Neural cell (in vitro differentiated cells): Measurements from ENCODE around the gene PEX11A. TPM values are rescaled to one million over a fixed set of nuclear protein-coding genes. Genes with fewer than 3 reads are reported as not detected.

Source experiments
- H2AFZ ChIP-seq: fragments of 200-600, 300-800 bp; sonication (generic), shearing (Covaris generic); 2 replicates; pipeline ENCODE4 v1.6.0; 2014; ENCODE audit warnings: low read depth, mild to moderate bottlenecking, antibody characterized with exemption, low read length, moderate library complexity
- H3F3A ChIP-seq: fragments of 200-600 bp; shearing (Covaris generic); 2 replicates; pipeline ENCODE4 v1.6.1; 2016; ENCODE audit warnings: mild to moderate bottlenecking, moderate library complexity, mixed read lengths, antibody characterized with exemption, low read length; ENCODE audit not compliant: insufficient read depth, poor library complexity, severe bottlenecking
- H3K27ac ChIP-seq: fragments of 200-600, 300-800 bp; sonication (generic), shearing (Covaris generic); 2 replicates; pipeline ENCODE4 v1.5.1; 2014; ENCODE audit warnings: mild to moderate bottlenecking, low read length, moderate library complexity
- H3K27me3 ChIP-seq: fragments of 300-800, 200-600 bp; sonication (generic), shearing (Covaris generic); 2 replicates; pipeline ENCODE4 v1.6.0; 2014; ENCODE audit warnings: mild to moderate bottlenecking, low read depth, low read length, moderate library complexity; ENCODE audit not compliant: insufficient read depth
- H3K36me3 ChIP-seq: fragments of 300-800, 200-600 bp; sonication (generic), shearing (Covaris generic); 2 replicates; pipeline ENCODE4 v1.5.1; 2014; ENCODE audit warnings: mild to moderate bottlenecking, antibody characterized with exemption, low read length, moderate library complexity; ENCODE audit not compliant: insufficient read depth
- H3K4me2 ChIP-seq: fragments of 300-800, 200-600 bp; sonication (generic), shearing (Covaris generic); 2 replicates; pipeline ENCODE4 v1.6.0; 2014; ENCODE audit warnings: mild to moderate bottlenecking, low read length
- H3K4me3 ChIP-seq: fragments of 300-800, 200-600 bp; sonication (generic), shearing (Covaris generic); 2 replicates; pipeline ENCODE4 v1.5.1; 2014; ENCODE audit warnings: mild to moderate bottlenecking, low read length, moderate library complexity
- H3K79me2 ChIP-seq: fragments of 200-600 bp; shearing (Covaris generic); replicated peaks from 2 replicates; pipeline ENCODE4 v1.6.0; 2014; ENCODE audit warnings: mild to moderate bottlenecking, low read length, moderate library complexity; ENCODE audit not compliant: insufficient read depth
- H3K9ac ChIP-seq: fragments of 300-800, 200-600 bp; sonication (generic), shearing (Covaris generic); 2 replicates; pipeline ENCODE4 v1.6.1; 2016; ENCODE audit warnings: mild to moderate bottlenecking, low read length, mixed read lengths
- H3K9me2 ChIP-seq: fragments of 200-600 bp; shearing (Covaris generic); 2 replicates; pipeline ENCODE4 v1.6.1; 2016; ENCODE audit warnings: mild to moderate bottlenecking, low read length, mixed read lengths; ENCODE audit not compliant: insufficient read depth
- H3K9me3 ChIP-seq: fragments of 200-600, 300-800 bp; sonication (generic), shearing (Covaris generic); 2 replicates; pipeline ENCODE4 v1.6.1; 2016; ENCODE audit warnings: mild to moderate bottlenecking, mixed run types, low read length, moderate library complexity, mixed read lengths
- H4K20me1 ChIP-seq: fragments of 200-600 bp; shearing (Covaris generic); 2 replicates; pipeline ENCODE4 v1.6.1; 2016; ENCODE audit warnings: mild to moderate bottlenecking, mixed run types; ENCODE audit not compliant: insufficient read depth
- EP300 ChIP-seq: fragments of 450-650 bp; conservative IDR thresholded peaks from 2 replicates; pipeline ENCODE4 v1.6.1; 2014; ENCODE audit warnings: antibody characterized with exemption, mild to moderate bottlenecking, moderate library complexity; ENCODE audit not compliant: poor library complexity, severe bottlenecking
- EZH2 ChIP-seq: fragments of 200-600, 300-800 bp; shearing (Covaris generic), sonication (generic); IDR thresholded peaks from 2 replicates; pipeline ENCODE4 v1.6.1; 2014; ENCODE audit warnings: antibody characterized with exemption, low read length, borderline replicate concordance, mild to moderate bottlenecking; ENCODE audit not compliant: insufficient read depth, poor library complexity, severe bottlenecking
- MXI1 ChIP-seq: fragments of 450-650 bp; conservative IDR thresholded peaks from 2 replicates; pipeline ENCODE4 v1.6.1; 2014; ENCODE audit warnings: antibody characterized with exemption, mild to moderate bottlenecking; ENCODE audit not compliant: poor library complexity, severe bottlenecking
- POLR2AphosphoS5 ChIP-seq: IDR thresholded peaks from 2 replicates; pipeline ENCODE4 v1.6.1; 2012
- RAD21 ChIP-seq: fragments of 450-650 bp; conservative IDR thresholded peaks from 2 replicates; pipeline ENCODE4 v1.6.1; 2014; ENCODE audit warnings: antibody characterized with exemption, mild to moderate bottlenecking, moderate library complexity
- REST ChIP-seq: IDR thresholded peaks from 2 replicates; pipeline ENCODE4 v1.6.1; 2012; ENCODE audit warnings: borderline replicate concordance
- SMC3 ChIP-seq: fragments of 450-650 bp; conservative IDR thresholded peaks from 2 replicates; pipeline ENCODE4 v1.6.1; 2014; ENCODE audit warnings: antibody characterized with exemption, mild to moderate bottlenecking, moderate library complexity; ENCODE audit not compliant: poor library complexity
- TAF1 ChIP-seq: IDR thresholded peaks from 2 replicates; pipeline ENCODE4 v1.6.1; 2012; ENCODE audit warnings: low read depth
- polyA plus RNA-seq: library from polyadenylated mRNA; depleted of rRNA; stranded (reverse); fragments of >200 nt; gene quantifications from 2 replicates; pipeline ENCODE4 v1.2.3, GENCODE V29; 2014
- TF ChIP-seq, protein P1 (sequence below): fragments of 450-650 bp; IDR thresholded peaks from 2 replicates; pipeline ENCODE4 v1.5.1; 2014; ENCODE audit warnings: antibody characterized with exemption, mild to moderate bottlenecking, moderate library complexity; ENCODE audit not compliant: poor library complexity, severe bottlenecking

PEX11A gene
- polyA plus RNA-seq, 1 donor from 2014 or later: 13.6 TPM

- Histone ChIP-seq H3K4me2 (no peak overlapping the region), H3K27ac (no peak overlapping the region), H3K9ac (no peak overlapping the region), H2AFZ (no peak overlapping the region), H3K79me2 (no peaks in the 10 kb centered on the region), H4K20me1 (no peaks in the 10 kb centered on the region), H3K4me3 (no peak overlapping the region), H3F3A (no peaks in the 10 kb centered on the region), H3K36me3 (no peaks in the 10 kb centered on the region), H3K9me3 (no peaks in the 10 kb centered on the region), H3K27me3 (no peaks in the 10 kb centered on the region), H3K9me2 (no peaks in the 10 kb centered on the region)
- TF ChIP-seq, protein P1, sequence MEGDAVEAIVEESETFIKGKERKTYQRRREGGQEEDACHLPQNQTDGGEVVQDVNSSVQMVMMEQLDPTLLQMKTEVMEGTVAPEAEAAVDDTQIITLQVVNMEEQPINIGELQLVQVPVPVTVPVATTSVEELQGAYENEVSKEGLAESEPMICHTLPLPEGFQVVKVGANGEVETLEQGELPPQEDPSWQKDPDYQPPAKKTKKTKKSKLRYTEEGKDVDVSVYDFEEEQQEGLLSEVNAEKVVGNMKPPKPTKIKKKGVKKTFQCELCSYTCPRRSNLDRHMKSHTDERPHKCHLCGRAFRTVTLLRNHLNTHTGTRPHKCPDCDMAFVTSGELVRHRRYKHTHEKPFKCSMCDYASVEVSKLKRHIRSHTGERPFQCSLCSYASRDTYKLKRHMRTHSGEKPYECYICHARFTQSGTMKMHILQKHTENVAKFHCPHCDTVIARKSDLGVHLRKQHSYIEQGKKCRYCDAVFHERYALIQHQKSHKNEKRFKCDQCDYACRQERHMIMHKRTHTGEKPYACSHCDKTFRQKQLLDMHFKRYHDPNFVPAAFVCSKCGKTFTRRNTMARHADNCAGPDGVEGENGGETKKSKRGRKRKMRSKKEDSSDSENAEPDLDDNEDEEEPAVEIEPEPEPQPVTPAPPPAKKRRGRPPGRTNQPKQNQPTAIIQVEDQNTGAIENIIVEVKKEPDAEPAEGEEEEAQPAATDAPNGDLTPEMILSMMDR: no peak
- no peak for TF ChIP-seq POLR2AphosphoS5
- TF ChIP-seq REST: no peak
- TF ChIP-seq EZH2: no peak
- TF ChIP-seq MXI1: no peak
- no peak for TF ChIP-seq TAF1
- no peak for TF ChIP-seq EP300
- no peak for TF ChIP-seq SMC3
- no peak for TF ChIP-seq RAD21
Observed at GRCh38 chr15:89723031-89723430, 32.5 kb upstream of the PEX11A start.

- Histone ChIP-seq H3F3A (no peaks in the 10 kb centered on the region), H3K4me2 (no peak overlapping the region), H3K9me3 (no peaks in the 10 kb centered on the region), H3K9ac (no peak overlapping the region), H3K36me3 (no peaks in the 10 kb centered on the region), H3K27me3 (no peaks in the 10 kb centered on the region), H3K79me2 (no peaks in the 10 kb centered on the region), H4K20me1 (no peaks in the 10 kb centered on the region), H3K27ac (no peak overlapping the region), H2AFZ (no peak overlapping the region), H3K4me3 (no peak overlapping the region), H3K9me2 (no peaks in the 10 kb centered on the region)
- TF ChIP-seq SMC3 (no peak), POLR2AphosphoS5 (no peak), EP300 (no peak), EZH2 (no peak), TAF1 (no peak), RAD21 (no peak), REST (no peak), MXI1 (no peak)
- TF ChIP-seq, protein P1: no peak
Observed at GRCh38 chr15:89714775-89715174, 24.2 kb upstream of the PEX11A start.
